MCF 10A (cell line): ENCODE measurements around the gene AKAP12. TPM values are rescaled to one million over a fixed set of nuclear protein-coding genes. Genes with fewer than 3 reads are reported as not detected.

Source experiments
- BruUV-seq: library from RNA; stranded (reverse); fragments of 400-500 nt; replicated peaks from 2 replicates; lab custom pipeline; 2021; lab: Mats Ljungman, UMichigan
- CTCF ChIA-PET: fragments of 300-600 bp; sonication (Branson Sonifier 250); formaldehyde crosslinking; extraction: SDS; loops from one replicate; lab custom pipeline; 2021; ENCODE audit warnings: antibody characterized with exemption, inconsistent platforms; lab: Yijun Ruan, JAX
- POLR2A ChIA-PET: fragments of 300-600, 350-650 bp; sonication (Branson Sonifier 250); formaldehyde crosslinking; extraction: SDS; loops from one replicate; lab custom pipeline; 2020; ENCODE audit warnings: antibody characterized with exemption, inconsistent platforms; lab: Yijun Ruan, JAX
- DNase-seq: peaks from one replicate; pipeline ENCODE4 v3.0.0-alpha.2; 2018; ENCODE audit not compliant: unreplicated experiment
- H3K27ac Mint-ChIP-seq: one replicate; pipeline ENCODE4 v1.8.0; 2022; ENCODE audit warnings: mild to moderate bottlenecking, low read depth, mixed read lengths; ENCODE audit not compliant: unreplicated experiment
- H3K27me3 Mint-ChIP-seq: one replicate; pipeline ENCODE4 v1.8.0; 2022; ENCODE audit warnings: mixed read lengths; ENCODE audit not compliant: insufficient read depth, unreplicated experiment
- H3K36me3 Mint-ChIP-seq: one replicate; pipeline ENCODE4 v1.8.0; 2022; ENCODE audit warnings: mild to moderate bottlenecking, moderate library complexity, mixed read lengths; ENCODE audit not compliant: insufficient read depth, unreplicated experiment
- H3K4me1 Mint-ChIP-seq: one replicate; pipeline ENCODE4 v1.8.0; 2022; ENCODE audit warnings: mixed read lengths; ENCODE audit not compliant: insufficient read depth, unreplicated experiment
- H3K4me3 Mint-ChIP-seq: one replicate; pipeline ENCODE4 v1.8.0; 2022; ENCODE audit warnings: mild to moderate bottlenecking, moderate library complexity, mixed read lengths; ENCODE audit not compliant: unreplicated experiment
- H3K9me3 Mint-ChIP-seq: one replicate; pipeline ENCODE4 v1.8.0; 2022; ENCODE audit warnings: mixed read lengths; ENCODE audit not compliant: unreplicated experiment
- intact Hi-C: fragments of 100-400 bp; cut with micrococcal nuclease; formaldehyde crosslinking; loops from 2 replicates; pipeline ENCODE4 v1.14.1; 2022
- total RNA-seq: library from RNA; stranded (reverse); gene quantifications from 2 replicates; pipeline ENCODE4 v1.2.3, GENCODE V29; 2022
- TF ChIP-seq, protein P1 (sequence below): fragments of 200-600 bp; IDR thresholded peaks from one replicate; pipeline ENCODE4 v1.8.0; 2022; ENCODE audit warnings: antibody characterized with exemption, mild to moderate bottlenecking; ENCODE audit not compliant: unreplicated experiment

Gene AKAP12
- total RNA-seq, 1 experiment from 2014 or later, result 0.63 TPM

- Mint-ChIP-seq H3K4me1 (peaks cover 26% of the 10 kb centered on the region), H3K9me3 (no peaks in the 10 kb centered on the region), H3K27ac (no peak overlapping the region), H3K4me3 (peak overlapping the region; percentile 88), H3K36me3 (peaks cover 16% of the 10 kb centered on the region), H3K27me3 (no peaks in the 10 kb centered on the region)
- intact Hi-C loops, result loop anchor here (2.0 kb wide), 1 partner anchor 62 kb away; the partner anchor contains the start of gene RMND1
- BruUV-seq, result no TSS peak
- DNase-seq, result peak; percentile 63
- POLR2A ChIA-PET, result interaction anchor here (0.6 to 4.0 kb wide), 19 partner anchors 9 to 1673 kb away, joined by 3 to 70 read pairs (median 3); partner anchors contain the start of genes LATS1, MTHFD1L and RMND1
- TF ChIP-seq, protein P1, sequence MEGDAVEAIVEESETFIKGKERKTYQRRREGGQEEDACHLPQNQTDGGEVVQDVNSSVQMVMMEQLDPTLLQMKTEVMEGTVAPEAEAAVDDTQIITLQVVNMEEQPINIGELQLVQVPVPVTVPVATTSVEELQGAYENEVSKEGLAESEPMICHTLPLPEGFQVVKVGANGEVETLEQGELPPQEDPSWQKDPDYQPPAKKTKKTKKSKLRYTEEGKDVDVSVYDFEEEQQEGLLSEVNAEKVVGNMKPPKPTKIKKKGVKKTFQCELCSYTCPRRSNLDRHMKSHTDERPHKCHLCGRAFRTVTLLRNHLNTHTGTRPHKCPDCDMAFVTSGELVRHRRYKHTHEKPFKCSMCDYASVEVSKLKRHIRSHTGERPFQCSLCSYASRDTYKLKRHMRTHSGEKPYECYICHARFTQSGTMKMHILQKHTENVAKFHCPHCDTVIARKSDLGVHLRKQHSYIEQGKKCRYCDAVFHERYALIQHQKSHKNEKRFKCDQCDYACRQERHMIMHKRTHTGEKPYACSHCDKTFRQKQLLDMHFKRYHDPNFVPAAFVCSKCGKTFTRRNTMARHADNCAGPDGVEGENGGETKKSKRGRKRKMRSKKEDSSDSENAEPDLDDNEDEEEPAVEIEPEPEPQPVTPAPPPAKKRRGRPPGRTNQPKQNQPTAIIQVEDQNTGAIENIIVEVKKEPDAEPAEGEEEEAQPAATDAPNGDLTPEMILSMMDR, result no peak
- CTCF ChIA-PET, result interaction anchor here (0.7 kb wide), 1 partner anchor 499 kb away, joined by 4 read pairs; no protein-coding TSS in a partner anchor
Observed at GRCh38 chr6:151390851-151391470, 151.2 kb downstream of the AKAP12 start.

DNA sequence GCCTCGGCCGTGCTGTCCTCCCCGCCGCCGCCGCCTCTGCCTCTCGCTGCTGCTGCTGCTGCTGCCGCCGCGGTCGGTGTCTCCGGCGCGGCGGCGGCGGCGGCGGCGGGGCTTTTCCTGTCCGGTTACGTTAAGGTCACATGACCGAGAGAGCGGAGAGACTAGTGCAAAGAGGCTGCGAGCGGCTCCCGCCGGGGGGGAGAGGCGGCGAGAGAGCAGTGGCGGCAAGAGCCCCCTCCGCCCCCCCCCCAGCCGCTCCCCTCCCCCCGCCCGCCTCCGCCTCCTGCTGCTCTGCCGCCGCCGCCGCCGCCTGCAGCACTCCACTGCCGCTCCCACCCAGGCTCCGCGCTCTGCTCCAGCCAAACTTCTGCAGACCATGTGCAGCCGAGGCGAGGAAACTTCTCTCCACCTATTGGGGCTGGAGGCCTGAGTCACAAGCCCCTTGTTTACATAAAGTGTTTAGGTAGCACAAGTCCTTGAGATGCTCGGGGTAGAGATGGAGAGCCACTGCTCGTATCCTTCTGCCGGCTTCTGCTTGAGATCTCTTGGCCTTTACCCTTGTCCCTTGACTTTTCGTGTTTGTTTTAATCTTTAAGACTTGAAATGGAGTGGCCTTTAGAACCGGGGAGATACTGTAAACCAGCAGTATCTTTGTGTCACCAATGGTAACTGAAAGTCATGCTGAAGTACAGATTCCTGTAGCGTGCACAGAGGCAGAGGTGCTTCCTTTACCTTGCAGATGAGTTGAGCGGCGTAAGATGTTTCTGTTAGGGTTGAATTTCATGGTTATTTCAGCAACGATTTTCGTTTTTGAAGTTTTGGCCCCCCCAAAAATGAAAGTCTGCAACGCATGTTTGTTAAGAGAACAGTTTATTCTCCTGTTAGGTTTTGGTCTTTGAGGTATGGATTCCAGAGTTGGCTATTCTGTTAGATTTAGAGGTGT is 152.0 kb downstream of the AKAP12 start, which contains the start of gene ZBTB2:
ZBTB2 (minus strand) TSS at position 89 of the 943 bp plus-strand sequence. CDS start 17,922 bp downstream, outside the sequence.
- POLR2A ChIA-PET, result interaction anchor here (0.6 to 4.0 kb wide), 6 partner anchors 9 to 612 kb away, joined by 3 to 70 read pairs (median 10); partner anchors contain the start of gene RMND1
- H3K4me1 Mint-ChIP-seq, result peaks cover 26% of the 10 kb centered on the region
- CTCF ChIA-PET, result no interaction called here

DNA sequence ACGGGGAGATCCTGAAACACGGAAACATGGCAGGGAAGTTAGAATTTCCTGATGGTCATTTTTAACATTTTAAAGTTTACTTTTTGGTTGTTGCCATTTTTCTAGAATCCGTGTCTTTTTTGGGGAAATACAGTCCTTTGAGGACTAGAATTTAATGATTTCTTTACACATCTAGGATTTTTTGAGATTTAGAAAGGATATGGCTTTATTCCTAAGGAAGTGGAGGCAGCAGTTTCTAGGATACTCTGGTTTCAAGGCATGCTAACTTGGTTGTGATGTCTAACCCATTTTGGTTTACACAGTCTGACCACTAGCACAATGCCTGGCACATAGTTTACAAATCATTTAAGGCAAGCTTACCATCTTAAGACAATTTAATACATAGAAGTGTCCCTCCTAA is 152.7 kb downstream of the AKAP12 start:
- Mint-ChIP-seq H3K27ac (peak overlapping the region; percentile 55), H3K4me3 (peak overlapping the region; percentile 88), H3K36me3 (peaks cover 11% of the 10 kb centered on the region), H3K4me1 (peaks cover 30% of the 10 kb centered on the region), H3K9me3 (no peaks in the 10 kb centered on the region), H3K27me3 (no peaks in the 10 kb centered on the region)
- ChIA-PET CTCF (interaction anchor here (1.5 kb wide), 1 partner anchor 53 kb away, joined by 5 read pairs; no protein-coding TSS in a partner anchor), POLR2A (interaction anchor here (0.9 to 2.0 kb wide), 6 partner anchors 11 to 59 kb away, joined by 3 to 10 read pairs (median 6); partner anchors contain the start of gene RMND1)
- BruUV-seq, result TSS peak; percentile 45
- TF ChIP-seq, protein P1, result no peak
- intact Hi-C loops, result no loop called here
- DNase-seq, result no peak

More for the DNA sequence above, 152.0 kb downstream of the AKAP12 start, which contains the start of gene ZBTB2:
- no TSS peak for BruUV-seq
- TF ChIP-seq, protein P1, result no peak
- Mint-ChIP-seq H3K27ac (peak within 1 kb of the TSS; percentile 55), H3K9me3 (no peaks in the 10 kb centered on the region), H3K27me3 (no peaks in the 10 kb centered on the region), H3K36me3 (peaks cover 11% of the 10 kb centered on the region), H3K4me3 (peak within 1 kb of the TSS; percentile 88)
- peak; percentile 68 for DNase-seq
- intact Hi-C loops, result loop anchor here (2.0 kb wide), 1 partner anchor 61 kb away; the partner anchor contains the start of gene RMND1
